WTC11 (cell line): Measurements from ENCODE around the gene BLMH.

Experiments used
- CREM ChIP-seq: sonication (generic); formaldehyde crosslinking; IDR thresholded peaks from 2 replicates; pipeline ENCODE4 v1.8.1; 2022; ENCODE audit warnings: mild to moderate bottlenecking, missing genetic modification reagents, moderate library complexity
- CTCF ChIP-seq: fragments of 200-600 bp; IDR thresholded peaks from 2 replicates; pipeline ENCODE4 v1.8.0; 2022; ENCODE audit warnings: antibody characterized with exemption
- E2F4 ChIP-seq: sonication (generic); formaldehyde crosslinking; IDR thresholded peaks from 2 replicates; pipeline ENCODE4 v1.8.1; 2022; ENCODE audit warnings: low read depth, mild to moderate bottlenecking, moderate library complexity, missing genetic modification reagents, borderline replicate concordance
- FOXJ3 ChIP-seq: sonication (generic); formaldehyde crosslinking; IDR thresholded peaks from 2 replicates; pipeline ENCODE4 v1.9.0; 2021; ENCODE audit warnings: missing genetic modification reagents, mild to moderate bottlenecking, borderline replicate concordance
- MAX ChIP-seq: sonication (generic); formaldehyde crosslinking; IDR thresholded peaks from 2 replicates; pipeline ENCODE4 v1.8.0; 2022; ENCODE audit warnings: mild to moderate bottlenecking, missing genetic modification reagents
- MYBL2 ChIP-seq: sonication (generic); formaldehyde crosslinking; IDR thresholded peaks from 2 replicates; pipeline ENCODE4 v1.8.1; 2023; ENCODE audit warnings: mild to moderate bottlenecking, moderate library complexity, missing genetic modification reagents
- NR2C2 ChIP-seq: sonication (generic); formaldehyde crosslinking; IDR thresholded peaks from 2 replicates; pipeline ENCODE4 v1.8.0; 2022; ENCODE audit warnings: mild to moderate bottlenecking, missing genetic modification reagents
- PREB ChIP-seq: sonication (generic); formaldehyde crosslinking; IDR thresholded peaks from 2 replicates; pipeline ENCODE4 v1.8.1; 2022; ENCODE audit warnings: mild to moderate bottlenecking, missing genetic modification reagents, moderate library complexity, borderline replicate concordance
- RELA ChIP-seq: sonication (generic); formaldehyde crosslinking; IDR thresholded peaks from 2 replicates; pipeline ENCODE4 v1.8.1; 2022; ENCODE audit warnings: missing genetic modification reagents, mild to moderate bottlenecking, borderline replicate concordance
- SP1 ChIP-seq: sonication (generic); formaldehyde crosslinking; conservative IDR thresholded peaks from 2 replicates; pipeline ENCODE4 v1.8.1; 2022; ENCODE audit warnings: missing genetic modification reagents
- STAT6 ChIP-seq: sonication (generic); formaldehyde crosslinking; conservative IDR thresholded peaks from 2 replicates; pipeline ENCODE4 v1.8.1; 2023; ENCODE audit warnings: mild to moderate bottlenecking, low read depth, missing genetic modification reagents, moderate library complexity
- TCF7 ChIP-seq: sonication (generic); formaldehyde crosslinking; IDR thresholded peaks from 2 replicates; pipeline ENCODE4 v1.8.0; 2022; ENCODE audit warnings: mild to moderate bottlenecking, low read depth, missing genetic modification reagents, moderate library complexity
- ZBTB43 ChIP-seq: sonication (generic); formaldehyde crosslinking; IDR thresholded peaks from 2 replicates; pipeline ENCODE4 v1.8.1; 2023; ENCODE audit warnings: mild to moderate bottlenecking, missing genetic modification reagents
- ZNF425 ChIP-seq: fragments of 250-450 bp; sonication (Bioruptor Pico); conservative IDR thresholded peaks from 2 replicates; pipeline ENCODE4 v1.9.0; 2021; ENCODE audit warnings: mild to moderate bottlenecking

- no peak for TF ChIP-seq CTCF
- TF ChIP-seq CREM = no peak
- TF ChIP-seq FOXJ3 (CRISPR knock-in tag) = no peak
- TF ChIP-seq NR2C2 (CRISPR knock-in tag) = no peak
- no peak for TF ChIP-seq MAX (CRISPR knock-in tag)
- TF ChIP-seq E2F4 (CRISPR knock-in tag) = no peak
- TF ChIP-seq ZBTB43 (CRISPR knock-in tag) = no peak
- no peak for TF ChIP-seq ZNF425
- TF ChIP-seq SP1 (CRISPR knock-in tag) = no peak
- no peak for TF ChIP-seq TCF7 (CRISPR knock-in tag)
- TF ChIP-seq RELA (CRISPR knock-in tag) = no peak
- TF ChIP-seq PREB (CRISPR knock-in tag) = no peak
- no peak for TF ChIP-seq MYBL2
- no peak for TF ChIP-seq STAT6
Observed at GRCh38 chr17:30253312-30253711, 38.4 kb downstream of the BLMH start.
